DND-41 (cell line): ENCODE results near the gene TOX2.

Source experiments
- ATAC-seq: fragments of 200-7000 bp; cut with Tn5 transposase; 3 replicates; pipeline ENCODE4 v1.9.1; 2021; ENCODE audit warnings: low read depth; ENCODE audit not compliant: insufficient read depth
- DNase-seq: peaks from one replicate; pipeline ENCODE4 v3.0.0-alpha.2; 2020
- H2AFZ ChIP-seq: 2 replicates; pipeline ENCODE4 v1.6.0; 2012; ENCODE audit warnings: low read depth, low read length
- H3K27ac ChIP-seq: 2 replicates; pipeline ENCODE4 v1.5.1; 2012; ENCODE audit warnings: low read length, inconsistent platforms
- H3K27me3 ChIP-seq: fragments of 200-600 bp; sonication (generic); 2 replicates; pipeline ENCODE4 v1.6.0; 2012; ENCODE audit warnings: low read length, mild to moderate bottlenecking, inconsistent platforms; ENCODE audit not compliant: insufficient read depth, poor library complexity
- H3K36me3 ChIP-seq: 2 replicates; pipeline ENCODE4 v1.5.1; 2012; ENCODE audit warnings: low read length, inconsistent platforms; ENCODE audit not compliant: insufficient read depth
- H3K4me1 ChIP-seq: 2 replicates; pipeline ENCODE4 v1.5.1; 2012; ENCODE audit warnings: mild to moderate bottlenecking, low read length; ENCODE audit not compliant: insufficient read depth
- H3K4me2 ChIP-seq: 2 replicates; pipeline ENCODE4 v1.6.0; 2012; ENCODE audit warnings: mild to moderate bottlenecking, moderate library complexity, low read length, inconsistent platforms; ENCODE audit not compliant: insufficient read depth
- H3K4me3 ChIP-seq, 2 experiments: fragments of 200-600 bp in 1 of 2; shearing (Covaris generic) in 1 of 2; 2 replicates each; pipeline ENCODE4 v1.5.1; 2012 to 2016; ENCODE audit warnings: inconsistent platforms in 2 of 2, low read length in 2 of 2, mild to moderate bottlenecking in 2 of 2, low read depth in 1 of 2, moderate library complexity in 1 of 2
- H3K79me2 ChIP-seq: 2 replicates; pipeline ENCODE4 v1.6.0; 2012; ENCODE audit warnings: low read length, inconsistent platforms; ENCODE audit not compliant: insufficient read depth
- H3K9ac ChIP-seq: 2 replicates; pipeline ENCODE4 v1.6.0; 2012; ENCODE audit warnings: low read depth, mild to moderate bottlenecking, inconsistent platforms, low read length, moderate library complexity
- H3K9me3 ChIP-seq: 2 replicates; pipeline ENCODE4 v1.5.1; 2012; ENCODE audit warnings: low read length, moderate library complexity, mild to moderate bottlenecking, inconsistent platforms; ENCODE audit not compliant: insufficient read depth, severe bottlenecking
- H4K20me1 ChIP-seq: 2 replicates; pipeline ENCODE4 v1.6.0; 2012; ENCODE audit warnings: low read length; ENCODE audit not compliant: insufficient read depth
- CTCF ChIP-seq: IDR thresholded peaks from 2 replicates; pipeline ENCODE4 v1.5.1; 2012; ENCODE audit warnings: borderline replicate concordance, low read length, moderate library complexity, mild to moderate bottlenecking; ENCODE audit not compliant: poor library complexity, severe bottlenecking; ENCODE audit errors: extremely low read depth
- EZH2 ChIP-seq: IDR thresholded peaks from 3 replicates; pipeline ENCODE4 v1.6.1; 2012; ENCODE audit warnings: borderline replicate concordance, low read depth, mild to moderate bottlenecking, moderate library complexity, low read length, inconsistent platforms; ENCODE audit not compliant: severe bottlenecking

The TOX2 gene

GRCh38 chr20:44050327-44050726 lies 135.7 kb downstream of the TOX2 start:
- H2AFZ ChIP-seq: no peak overlapping the region
- no peak overlapping the region for H3K27ac ChIP-seq
- H3K36me3 ChIP-seq: no peaks in the 10 kb centered on the region
- no peak for DNase-seq
- H3K27me3 ChIP-seq: peaks cover 3% of the 10 kb centered on the region
- H3K4me2 ChIP-seq: no peak overlapping the region
- H3K9me3 ChIP-seq: no peaks in the 10 kb centered on the region
- no peak overlapping the region for H3K9ac ChIP-seq
- no peak overlapping the region for H3K4me3 ChIP-seq
- no peaks in the 10 kb centered on the region for H3K79me2 ChIP-seq
- no peak for TF ChIP-seq CTCF
- TF ChIP-seq EZH2: no peak
- H4K20me1 ChIP-seq: peaks cover 4% of the 10 kb centered on the region
- ATAC-seq: no peak
- H3K4me1 ChIP-seq: no peaks in the 10 kb centered on the region

DNA sequence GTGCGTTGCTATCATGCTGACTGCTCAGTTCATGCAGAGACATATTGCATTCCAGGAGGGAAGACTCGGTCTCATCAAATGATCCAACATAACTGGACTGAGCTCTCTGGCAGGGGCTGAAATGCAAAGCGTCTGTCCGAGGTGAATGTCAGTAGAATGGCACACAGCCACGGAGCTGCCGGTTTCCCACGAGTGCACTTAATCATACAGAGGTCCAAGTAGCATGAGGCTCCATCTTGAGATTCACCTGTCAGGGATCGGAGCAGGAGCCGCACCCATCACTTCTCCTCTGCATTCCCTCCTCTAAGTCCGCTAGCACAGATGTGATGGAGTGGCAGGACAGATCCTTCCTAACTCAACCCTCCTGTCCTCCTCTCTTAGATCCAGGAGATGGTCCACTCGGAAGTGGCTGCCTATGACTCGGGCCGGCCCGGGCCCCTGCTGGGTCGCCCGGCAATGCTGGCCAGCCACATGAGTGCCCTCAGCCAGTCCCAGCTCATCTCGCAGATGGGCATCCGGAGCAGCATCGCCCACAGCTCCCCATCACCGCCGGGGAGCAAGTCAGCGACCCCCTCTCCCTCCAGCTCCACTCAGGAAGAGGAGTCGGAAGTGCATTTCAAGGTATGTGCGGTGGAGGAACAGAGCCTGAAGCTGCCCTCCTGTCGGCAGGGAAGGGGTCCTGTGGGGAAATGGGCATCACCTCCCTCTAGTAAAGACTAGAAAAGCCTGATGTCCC lies 136.4 kb downstream of the TOX2 start:
- no peak overlapping the region for H3K4me3 ChIP-seq

GRCh38 chr20:44051661-44052000 lies 137.0 kb downstream of the TOX2 start:
- H4K20me1 ChIP-seq: peaks cover 8% of the 10 kb centered on the region
- no peaks in the 10 kb centered on the region for H3K4me1 ChIP-seq
- no peak overlapping the region for H3K27ac ChIP-seq
- H3K36me3 ChIP-seq: no peaks in the 10 kb centered on the region
- no peaks in the 10 kb centered on the region for H3K79me2 ChIP-seq
- H3K27me3 ChIP-seq: peaks cover 3% of the 10 kb centered on the region
- ATAC-seq (no peak), DNase-seq (no peak)
- TF ChIP-seq EZH2 (no peak), CTCF (no peak)
- H2AFZ ChIP-seq: no peak overlapping the region
- no peak overlapping the region for H3K4me3 ChIP-seq
- H3K4me2 ChIP-seq: no peak overlapping the region
- H3K9ac ChIP-seq: no peak overlapping the region
- H3K9me3 ChIP-seq: no peaks in the 10 kb centered on the region

More for the DNA sequence above, 136.4 kb downstream of the TOX2 start:
- Histone ChIP-seq H2AFZ (no peak overlapping the region), H3K27ac (no peak overlapping the region), H3K9ac (no peak overlapping the region), H3K9me3 (no peaks in the 10 kb centered on the region), H3K4me1 (no peaks in the 10 kb centered on the region), H3K79me2 (no peaks in the 10 kb centered on the region), H3K4me2 (no peak overlapping the region), H4K20me1 (peaks cover 7% of the 10 kb centered on the region), H3K36me3 (no peaks in the 10 kb centered on the region), H3K27me3 (peaks cover 3% of the 10 kb centered on the region)
- no peak for ATAC-seq
- no peak for DNase-seq
- TF ChIP-seq CTCF (no peak), EZH2 (no peak)

GRCh38 chr20:44052166-44052565 lies 137.5 kb downstream of the TOX2 start:
- ATAC-seq: no peak
- H3K27ac ChIP-seq: no peak overlapping the region
- no peaks in the 10 kb centered on the region for H3K79me2 ChIP-seq
- H3K4me1 ChIP-seq: no peaks in the 10 kb centered on the region
- no peak overlapping the region for H3K4me2 ChIP-seq
- peaks cover 8% of the 10 kb centered on the region for H4K20me1 ChIP-seq
- peaks cover 3% of the 10 kb centered on the region for H3K27me3 ChIP-seq
- TF ChIP-seq EZH2: no peak
- no peak for TF ChIP-seq CTCF
- H3K9ac ChIP-seq: no peak overlapping the region
- no peaks in the 10 kb centered on the region for H3K9me3 ChIP-seq
- H2AFZ ChIP-seq: no peak overlapping the region
- peak; percentile 2 for DNase-seq
- H3K36me3 ChIP-seq: no peaks in the 10 kb centered on the region
- H3K4me3 ChIP-seq: no peak overlapping the region
